Right hindlimb (tissue), 1 donor: ENCODE results near the gene ZNF462.

Experiments used
- DNase-seq: peaks from one replicate; pipeline ENCODE4 v3.0.0-alpha.2; 2018

The ZNF462 gene

GRCh38 chr9:106930477-106930876, 67.5 kb downstream of the ZNF462 start:
- no peak for DNase-seq

- no peak for DNase-seq
Observed at GRCh38 chr9:106931466-106931865, 68.5 kb downstream of the ZNF462 start.

- no peak for DNase-seq
Observed at GRCh38 chr9:106932178-106932577, 69.2 kb downstream of the ZNF462 start.

GRCh38 chr9:106932675-106933074, 69.7 kb downstream of the ZNF462 start:
- no peak for DNase-seq

DNA sequence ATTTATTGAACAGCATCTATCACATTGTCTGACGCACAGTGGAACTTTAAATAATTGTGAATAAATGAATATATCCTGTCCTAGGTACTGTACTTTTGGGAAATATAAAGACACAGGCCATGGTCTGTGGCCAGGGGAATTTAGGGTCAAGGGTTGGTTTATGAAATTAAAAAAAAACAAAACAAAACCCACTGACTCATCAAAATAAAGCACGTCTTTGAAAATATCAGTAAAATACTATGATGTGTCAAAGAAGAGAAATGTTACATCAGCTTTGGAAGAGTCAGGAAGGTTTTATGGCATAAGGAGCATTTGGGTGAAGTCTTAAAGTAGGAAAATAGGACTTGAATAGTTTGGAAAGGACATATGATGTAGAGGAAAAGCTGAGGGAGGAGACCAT, 70.5 kb downstream of the ZNF462 start:
- DNase-seq, result no peak

DNA sequence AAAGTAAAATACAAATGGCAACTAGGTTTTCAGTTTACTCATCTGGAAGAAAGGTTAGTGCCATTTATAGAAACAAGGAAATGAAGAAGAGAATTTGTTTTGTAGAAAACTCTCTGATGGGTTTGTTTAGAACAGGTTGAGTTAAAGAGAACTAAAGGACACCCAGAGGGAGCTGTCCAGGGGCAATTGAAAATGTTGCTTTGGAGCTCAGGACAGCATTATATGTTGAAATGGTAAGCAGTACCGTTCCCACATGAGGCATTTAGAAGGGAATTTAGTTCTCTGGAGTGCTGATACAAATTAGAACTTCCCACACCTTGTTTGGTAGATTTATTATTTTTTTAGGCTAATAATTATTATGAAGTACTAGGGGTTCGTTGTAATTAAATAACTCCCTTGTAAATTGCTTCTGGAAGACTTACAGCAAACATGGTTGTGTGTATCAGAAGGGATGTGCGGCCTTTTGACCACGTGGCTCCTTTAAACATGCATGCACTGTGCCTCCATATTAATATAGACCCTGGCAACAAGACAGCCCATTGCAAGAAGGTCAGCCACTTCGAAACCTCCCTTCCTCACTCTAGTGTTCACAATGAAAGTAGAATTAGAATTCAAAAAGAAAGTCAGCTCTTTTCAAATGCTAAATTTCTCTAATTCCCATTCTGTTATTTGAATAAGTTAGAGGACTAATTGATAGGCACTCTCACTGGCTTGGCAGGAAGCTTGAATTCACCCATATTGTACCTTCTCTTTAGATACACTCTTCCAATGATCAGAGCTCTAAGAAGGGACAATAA, 71.7 kb downstream of the ZNF462 start:
- no peak for DNase-seq

DNA sequence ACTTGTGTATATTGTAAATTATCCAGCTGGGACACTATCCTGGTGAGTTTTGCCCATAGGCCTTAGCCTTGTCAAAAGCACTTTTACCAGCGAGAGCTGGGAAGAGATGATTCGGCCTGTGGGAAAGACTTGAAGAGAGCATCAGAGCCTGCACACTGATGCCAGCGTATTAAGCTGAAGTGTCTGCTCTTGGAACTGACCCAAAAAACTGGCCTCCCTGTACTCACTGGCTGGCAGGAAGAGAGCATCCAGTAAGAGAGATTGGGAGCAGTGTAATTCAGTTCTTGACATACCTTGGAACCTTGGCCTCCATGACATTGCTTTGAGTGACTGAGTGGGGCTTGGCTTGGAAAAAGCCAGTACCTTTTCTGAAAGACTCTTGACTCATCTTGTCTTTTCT, 73.7 kb downstream of the ZNF462 start:
- no peak for DNase-seq

GRCh38 chr9:106941916-106942315, 79.0 kb downstream of the ZNF462 start:
- DNase-seq, result no peak

GRCh38 chr9:106945727-106946660, 83.0 kb downstream of the ZNF462 start:
- no peak for DNase-seq

DNA sequence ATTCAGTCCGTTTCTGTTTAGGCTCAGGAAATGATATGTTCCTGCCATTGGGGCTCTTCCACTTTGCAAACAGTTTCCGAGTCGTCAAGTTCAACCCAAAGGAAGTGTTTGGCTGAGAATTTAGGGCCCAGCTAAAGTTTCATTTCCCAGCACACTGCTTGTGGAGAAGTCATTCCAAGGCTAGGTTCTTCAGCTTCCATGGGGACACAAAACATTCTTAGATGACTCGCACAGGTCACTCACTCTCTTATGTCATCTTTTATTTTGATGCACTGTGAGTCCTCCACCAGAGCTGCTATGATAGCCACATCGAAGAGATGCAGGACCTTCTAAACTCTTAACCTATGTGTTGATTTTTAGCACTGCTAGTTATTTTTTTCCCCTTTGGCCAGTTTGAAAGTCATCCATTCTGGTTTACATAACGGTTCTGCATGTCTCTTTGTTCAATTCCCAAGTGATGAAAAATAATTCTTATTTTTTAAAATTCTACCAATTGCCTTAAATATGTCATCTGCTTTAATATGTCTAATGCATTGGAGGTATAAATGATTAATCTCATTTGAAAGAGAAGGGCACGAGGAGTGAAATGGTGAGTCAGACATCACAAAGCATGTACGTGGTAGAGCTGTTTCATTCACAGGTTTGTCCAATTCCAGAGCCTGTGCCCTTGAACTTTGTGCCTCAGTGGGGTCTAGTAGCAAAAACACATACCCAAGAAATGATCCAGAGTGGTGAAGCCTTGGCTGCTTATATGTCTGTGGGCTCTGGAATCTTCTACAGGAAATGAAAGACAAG, 84.3 kb downstream of the ZNF462 start:
- no peak for DNase-seq

- DNase-seq, result no peak
Observed at GRCh38 chr9:106953174-106953573, 90.2 kb downstream of the ZNF462 start.

DNA sequence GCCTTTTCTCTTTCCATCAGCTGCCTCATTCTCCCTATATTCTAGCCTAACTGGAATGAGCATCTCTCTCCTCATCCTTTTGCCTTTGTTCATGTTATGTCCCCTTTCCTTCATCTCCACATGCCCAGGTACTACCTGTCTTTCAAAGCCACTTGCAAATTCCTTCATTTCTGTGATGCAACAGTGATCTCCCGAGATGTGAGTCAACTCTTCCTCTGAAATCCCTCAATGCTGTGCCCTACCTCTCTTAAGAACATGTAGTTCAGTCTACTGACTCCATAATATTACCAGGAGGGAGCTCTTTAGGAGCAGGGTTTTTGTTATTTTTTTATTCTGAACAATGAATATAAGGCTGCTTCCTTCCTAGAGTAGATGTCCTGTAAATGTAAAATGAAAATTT, 91.6 kb downstream of the ZNF462 start:
- no peak for DNase-seq

DNA sequence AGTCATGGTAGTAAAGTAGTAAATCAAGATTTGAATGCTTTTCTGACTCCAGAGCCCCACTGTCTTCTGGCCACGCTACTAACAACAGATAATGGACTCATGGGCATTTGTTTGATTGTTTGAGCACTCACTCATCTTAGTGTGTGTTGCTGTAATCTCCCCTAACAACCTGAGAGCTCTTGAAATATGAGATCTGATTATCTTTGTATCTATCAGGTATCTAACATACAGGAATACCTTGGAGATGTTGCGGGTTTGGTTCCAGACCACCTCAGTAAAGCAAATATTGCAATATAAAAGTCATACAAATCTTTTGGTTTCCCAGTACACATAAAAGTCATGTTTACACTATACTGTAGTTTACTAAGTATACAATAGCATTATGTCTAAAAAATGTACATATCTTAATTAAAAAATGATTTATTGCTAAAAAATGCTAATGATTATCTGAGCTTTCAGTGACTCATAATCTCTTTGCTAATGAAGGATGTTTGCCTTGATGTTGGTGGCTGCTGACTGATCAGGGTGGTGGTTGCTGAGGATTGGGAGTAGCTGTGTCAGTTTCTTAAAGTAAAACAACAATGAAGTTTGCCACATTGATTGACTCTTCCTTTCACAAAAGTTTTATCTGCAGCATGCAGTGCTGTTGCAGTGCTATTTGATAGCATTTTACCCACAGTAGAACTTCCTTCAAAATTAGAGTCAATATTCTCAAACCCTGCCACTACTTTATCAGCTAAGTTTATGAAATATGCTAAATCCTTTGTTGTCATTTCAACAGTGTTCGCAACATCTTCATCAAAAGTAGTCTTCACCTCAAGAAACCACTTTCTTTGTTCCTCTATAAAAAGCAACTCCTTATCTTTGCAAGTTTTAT, 92.2 kb downstream of the ZNF462 start:
- no peak for DNase-seq

- DNase-seq, result no peak
Observed at GRCh38 chr9:106956971-106957370, 94.0 kb downstream of the ZNF462 start.

- no peak for DNase-seq
Observed at GRCh38 chr9:106958955-106959657, 96.1 kb downstream of the ZNF462 start.

- DNase-seq, result no peak
Observed at GRCh38 chr9:106960258-106960657, 97.3 kb downstream of the ZNF462 start.

DNA sequence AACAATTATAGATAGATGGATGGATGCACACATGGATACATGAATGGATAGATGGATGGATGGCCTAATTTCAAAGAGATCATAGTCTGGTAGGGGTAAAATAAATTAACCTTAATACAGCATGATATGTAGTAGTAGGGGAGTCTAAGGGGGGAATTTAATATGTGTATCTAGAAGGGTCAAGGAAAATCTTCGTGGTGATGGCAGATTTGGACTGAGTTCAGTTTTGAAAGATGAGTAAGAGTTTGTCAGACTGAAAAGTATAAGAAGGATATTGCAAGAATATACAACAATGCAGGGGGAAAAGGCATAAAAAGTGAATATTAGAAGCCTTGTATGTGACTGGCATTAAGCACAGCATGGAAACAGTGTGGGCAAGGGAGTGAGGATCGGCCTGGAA, 98.7 kb downstream of the ZNF462 start:
- no peak for DNase-seq

DNA sequence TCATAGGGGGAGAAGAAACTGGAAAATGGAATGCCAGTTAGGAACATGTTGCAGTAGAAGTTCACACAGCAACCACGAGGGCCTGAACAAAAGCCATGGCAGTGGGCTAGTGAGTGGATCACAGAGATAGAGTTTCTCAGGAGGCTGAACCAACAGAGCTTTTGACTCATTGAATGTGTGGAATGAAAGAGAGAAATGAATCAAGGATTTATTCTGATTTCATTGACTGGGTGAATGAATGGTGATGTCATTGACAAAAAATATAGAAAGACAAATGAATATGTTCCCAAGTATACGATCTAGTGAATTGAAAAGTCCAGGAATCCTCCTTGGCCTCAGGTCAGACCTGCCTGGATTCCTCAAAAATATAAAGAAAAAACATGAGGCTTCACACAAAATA, 99.2 kb downstream of the ZNF462 start:
- DNase-seq, result no peak

DNA sequence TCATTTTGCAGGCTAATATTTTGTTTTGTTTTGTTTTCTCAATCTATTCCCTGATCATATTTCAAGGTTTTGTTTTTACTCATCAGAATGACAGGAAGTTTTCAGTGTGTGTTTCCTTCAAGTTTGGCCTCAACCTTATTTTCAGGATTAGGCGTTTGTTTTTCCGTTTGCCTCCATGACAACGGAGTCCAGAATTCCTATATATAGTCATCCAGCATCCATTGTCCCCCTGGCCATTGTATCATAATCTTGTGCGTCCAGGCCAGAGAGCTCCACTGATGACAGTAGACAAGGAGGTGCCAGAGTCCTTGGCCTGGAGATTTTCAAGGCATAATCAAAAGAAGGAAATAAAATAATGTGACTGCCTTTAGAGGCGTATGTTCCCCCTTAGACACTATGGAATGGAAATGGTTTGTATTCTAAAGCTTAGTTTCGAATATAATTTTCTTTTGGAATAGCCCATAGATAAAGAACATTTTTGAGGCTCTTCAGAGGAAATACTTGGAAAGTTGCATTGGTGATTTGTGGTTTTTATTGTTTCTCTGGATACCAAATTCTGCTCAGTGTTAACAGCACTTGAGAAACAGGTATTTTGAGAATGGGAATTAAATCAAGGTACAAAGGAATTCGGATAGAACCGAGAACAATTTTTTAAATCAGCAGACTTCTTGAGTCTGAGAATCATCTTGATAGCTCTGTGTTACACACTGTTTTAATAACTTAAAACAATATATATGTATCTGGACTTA, 99.8 kb downstream of the ZNF462 start:
- peak; percentile 74 for DNase-seq

- no peak for DNase-seq
Observed at GRCh38 chr9:106963684-106964083, 100.7 kb downstream of the ZNF462 start.

DNA sequence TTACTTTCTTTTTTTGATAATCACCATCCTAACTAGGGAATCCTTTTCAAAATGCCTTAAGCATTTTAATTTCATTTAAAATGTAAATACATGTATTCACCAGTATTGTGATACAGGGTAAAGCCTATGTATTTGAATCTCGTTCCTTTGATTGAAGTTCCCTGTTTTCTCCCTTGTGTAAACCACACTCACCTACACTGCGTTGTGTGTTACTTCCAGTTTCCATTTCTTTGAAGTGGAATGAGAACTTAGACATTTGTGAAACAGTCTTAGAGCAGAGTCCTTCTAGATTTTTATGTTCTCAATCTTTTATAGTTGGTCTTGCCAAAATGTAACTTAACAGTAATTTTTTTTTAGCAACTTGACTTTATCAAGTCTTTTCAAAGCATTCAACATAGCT, 101.4 kb downstream of the ZNF462 start:
- DNase-seq, result no peak
